ENCODE results near the gene KCNJ11. TPM values are rescaled to one million over a fixed set of nuclear protein-coding genes. Genes with fewer than 3 reads are reported as not detected.

Gene KCNJ11
- total RNA-seq, 1 experiment from 2014 or later, result 7.5 TPM

DNA sequence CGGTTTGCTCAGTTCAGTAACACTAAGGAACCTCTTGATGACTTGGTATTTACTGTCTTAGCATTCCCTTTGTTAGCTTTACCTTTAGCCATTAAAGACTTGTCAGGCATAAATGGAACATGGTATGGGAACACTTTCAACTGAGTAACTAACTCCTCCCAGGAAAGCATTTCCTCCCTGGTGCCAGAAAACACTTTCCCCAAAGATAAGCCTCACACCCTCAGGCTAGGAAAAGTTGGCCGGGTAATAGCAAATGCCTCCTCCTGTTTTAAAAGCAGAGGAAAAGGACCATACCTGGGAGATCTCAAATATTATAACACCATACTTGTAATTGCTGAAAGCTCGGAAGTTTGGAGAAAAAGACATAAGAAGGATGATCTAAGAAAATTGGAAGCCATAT lies 12.0 kb downstream of the KCNJ11 start:
- CTCF ChIA-PET, result no interaction called here
- no peaks in the 10 kb centered on the region for H3K4me1 ChIP-seq (ENCODE audit: control insufficient read depth in 1 of 2, insufficient read depth in 2 of 2, low read length in 2 of 2)
- no peak overlapping the region for H3K4me2 ChIP-seq (ENCODE audit: low read length)
- no peaks in the 10 kb centered on the region for H3K27me3 ChIP-seq (ENCODE audit: insufficient read depth, low read length)
- H4K20me1 ChIP-seq (ENCODE audit: insufficient read depth), result no peaks in the 10 kb centered on the region
- intact Hi-C loops (cut with micrococcal nuclease), result no loop called here
- no peak for TF ChIP-seq ZNF274 (IDR thresholded peaks at IDR 0.05; ENCODE audit: low read depth, low read length)
- TF ChIP-seq POLR2A (IDR thresholded peaks at IDR 0.05; ENCODE audit: borderline replicate concordance, extremely low read depth, insufficient read depth, insufficient read length), result no peak
- TF ChIP-seq FOSL1 (IDR thresholded peaks at IDR 0.05; ENCODE audit: low read depth), result no peak
- no peak for TF ChIP-seq JUND (IDR thresholded peaks at IDR 0.05)
- TF ChIP-seq EZH2 (IDR thresholded peaks at IDR 0.05), result no peak
- no peak for TF ChIP-seq CEBPB (IDR thresholded peaks at IDR 0.05; ENCODE audit: low read depth)
- TF ChIP-seq TCF7L2 (IDR thresholded peaks at IDR 0.05; ENCODE audit: borderline replicate concordance, extremely low read depth, insufficient read depth, insufficient read length), result no peak
- TF ChIP-seq, protein P1, sequence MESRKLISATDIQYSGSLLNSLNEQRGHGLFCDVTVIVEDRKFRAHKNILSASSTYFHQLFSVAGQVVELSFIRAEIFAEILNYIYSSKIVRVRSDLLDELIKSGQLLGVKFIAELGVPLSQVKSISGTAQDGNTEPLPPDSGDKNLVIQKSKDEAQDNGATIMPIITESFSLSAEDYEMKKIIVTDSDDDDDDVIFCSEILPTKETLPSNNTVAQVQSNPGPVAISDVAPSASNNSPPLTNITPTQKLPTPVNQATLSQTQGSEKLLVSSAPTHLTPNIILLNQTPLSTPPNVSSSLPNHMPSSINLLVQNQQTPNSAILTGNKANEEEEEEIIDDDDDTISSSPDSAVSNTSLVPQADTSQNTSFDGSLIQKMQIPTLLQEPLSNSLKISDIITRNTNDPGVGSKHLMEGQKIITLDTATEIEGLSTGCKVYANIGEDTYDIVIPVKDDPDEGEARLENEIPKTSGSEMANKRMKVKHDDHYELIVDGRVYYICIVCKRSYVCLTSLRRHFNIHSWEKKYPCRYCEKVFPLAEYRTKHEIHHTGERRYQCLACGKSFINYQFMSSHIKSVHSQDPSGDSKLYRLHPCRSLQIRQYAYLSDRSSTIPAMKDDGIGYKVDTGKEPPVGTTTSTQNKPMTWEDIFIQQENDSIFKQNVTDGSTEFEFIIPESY (IDR thresholded peaks at IDR 0.05; ENCODE audit: extremely low read depth, insufficient replicate concordance, low read length), result no peak
- TF ChIP-seq, protein P2, sequence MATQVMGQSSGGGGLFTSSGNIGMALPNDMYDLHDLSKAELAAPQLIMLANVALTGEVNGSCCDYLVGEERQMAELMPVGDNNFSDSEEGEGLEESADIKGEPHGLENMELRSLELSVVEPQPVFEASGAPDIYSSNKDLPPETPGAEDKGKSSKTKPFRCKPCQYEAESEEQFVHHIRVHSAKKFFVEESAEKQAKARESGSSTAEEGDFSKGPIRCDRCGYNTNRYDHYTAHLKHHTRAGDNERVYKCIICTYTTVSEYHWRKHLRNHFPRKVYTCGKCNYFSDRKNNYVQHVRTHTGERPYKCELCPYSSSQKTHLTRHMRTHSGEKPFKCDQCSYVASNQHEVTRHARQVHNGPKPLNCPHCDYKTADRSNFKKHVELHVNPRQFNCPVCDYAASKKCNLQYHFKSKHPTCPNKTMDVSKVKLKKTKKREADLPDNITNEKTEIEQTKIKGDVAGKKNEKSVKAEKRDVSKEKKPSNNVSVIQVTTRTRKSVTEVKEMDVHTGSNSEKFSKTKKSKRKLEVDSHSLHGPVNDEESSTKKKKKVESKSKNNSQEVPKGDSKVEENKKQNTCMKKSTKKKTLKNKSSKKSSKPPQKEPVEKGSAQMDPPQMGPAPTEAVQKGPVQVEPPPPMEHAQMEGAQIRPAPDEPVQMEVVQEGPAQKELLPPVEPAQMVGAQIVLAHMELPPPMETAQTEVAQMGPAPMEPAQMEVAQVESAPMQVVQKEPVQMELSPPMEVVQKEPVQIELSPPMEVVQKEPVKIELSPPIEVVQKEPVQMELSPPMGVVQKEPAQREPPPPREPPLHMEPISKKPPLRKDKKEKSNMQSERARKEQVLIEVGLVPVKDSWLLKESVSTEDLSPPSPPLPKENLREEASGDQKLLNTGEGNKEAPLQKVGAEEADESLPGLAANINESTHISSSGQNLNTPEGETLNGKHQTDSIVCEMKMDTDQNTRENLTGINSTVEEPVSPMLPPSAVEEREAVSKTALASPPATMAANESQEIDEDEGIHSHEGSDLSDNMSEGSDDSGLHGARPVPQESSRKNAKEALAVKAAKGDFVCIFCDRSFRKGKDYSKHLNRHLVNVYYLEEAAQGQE (IDR thresholded peaks at IDR 0.05; ENCODE audit: low read depth), result no peak
- TF ChIP-seq, protein P3, sequence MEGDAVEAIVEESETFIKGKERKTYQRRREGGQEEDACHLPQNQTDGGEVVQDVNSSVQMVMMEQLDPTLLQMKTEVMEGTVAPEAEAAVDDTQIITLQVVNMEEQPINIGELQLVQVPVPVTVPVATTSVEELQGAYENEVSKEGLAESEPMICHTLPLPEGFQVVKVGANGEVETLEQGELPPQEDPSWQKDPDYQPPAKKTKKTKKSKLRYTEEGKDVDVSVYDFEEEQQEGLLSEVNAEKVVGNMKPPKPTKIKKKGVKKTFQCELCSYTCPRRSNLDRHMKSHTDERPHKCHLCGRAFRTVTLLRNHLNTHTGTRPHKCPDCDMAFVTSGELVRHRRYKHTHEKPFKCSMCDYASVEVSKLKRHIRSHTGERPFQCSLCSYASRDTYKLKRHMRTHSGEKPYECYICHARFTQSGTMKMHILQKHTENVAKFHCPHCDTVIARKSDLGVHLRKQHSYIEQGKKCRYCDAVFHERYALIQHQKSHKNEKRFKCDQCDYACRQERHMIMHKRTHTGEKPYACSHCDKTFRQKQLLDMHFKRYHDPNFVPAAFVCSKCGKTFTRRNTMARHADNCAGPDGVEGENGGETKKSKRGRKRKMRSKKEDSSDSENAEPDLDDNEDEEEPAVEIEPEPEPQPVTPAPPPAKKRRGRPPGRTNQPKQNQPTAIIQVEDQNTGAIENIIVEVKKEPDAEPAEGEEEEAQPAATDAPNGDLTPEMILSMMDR (IDR thresholded peaks at IDR 0.05 in 2 of 3, conservative IDR thresholded peaks at IDR 0.05 in 1 of 3; ENCODE audit: borderline replicate concordance in 1 of 3, insufficient read depth in 1 of 3, low read depth in 2 of 3, low read length in 2 of 3), result no peak
- no peak for TF ChIP-seq YY1 (IDR thresholded peaks at IDR 0.05; ENCODE audit: extremely low read depth, insufficient replicate concordance, low read depth, low read length)
- TF ChIP-seq CBX3 (IDR thresholded peaks at IDR 0.05; ENCODE audit: low read depth), result no peak
- no peak for TF ChIP-seq EZH2phosphoT487 (IDR thresholded peaks at IDR 0.05; ENCODE audit: borderline replicate concordance)
- no peak for TF ChIP-seq SRF (IDR thresholded peaks at IDR 0.05; ENCODE audit: low read depth)
- TF ChIP-seq, protein P4, sequence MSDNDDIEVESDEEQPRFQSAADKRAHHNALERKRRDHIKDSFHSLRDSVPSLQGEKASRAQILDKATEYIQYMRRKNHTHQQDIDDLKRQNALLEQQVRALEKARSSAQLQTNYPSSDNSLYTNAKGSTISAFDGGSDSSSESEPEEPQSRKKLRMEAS (IDR thresholded peaks at IDR 0.05), result no peak
- no peak for TF ChIP-seq RAD21 (IDR thresholded peaks at IDR 0.05; ENCODE audit: low read depth)
- no peak for TF ChIP-seq SIN3A (IDR thresholded peaks at IDR 0.05; ENCODE audit: low read depth)
- TF ChIP-seq EGR1 (IDR thresholded peaks at IDR 0.05; ENCODE audit: low read depth), result no peak
- TF ChIP-seq, protein P5, sequence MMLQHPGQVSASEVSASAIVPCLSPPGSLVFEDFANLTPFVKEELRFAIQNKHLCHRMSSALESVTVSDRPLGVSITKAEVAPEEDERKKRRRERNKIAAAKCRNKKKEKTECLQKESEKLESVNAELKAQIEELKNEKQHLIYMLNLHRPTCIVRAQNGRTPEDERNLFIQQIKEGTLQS (IDR thresholded peaks at IDR 0.05), result no peak
- H2AFZ ChIP-seq (ENCODE audit: low read depth, low read length, poor library complexity, severe bottlenecking), result no peak overlapping the region
- RAD21 ChIA-PET (ENCODE audit: low non-redundant PET in 1 of 2, low total read pairs in 2 of 2, uncharacterized antibody in 2 of 2, unreplicated experiment in 2 of 2), result no interaction called here
- no TSS peak for BruUV-seq (replicated peaks)
- H3K27ac ChIP-seq (ENCODE audit: low read depth, low read length), result no peak overlapping the region
- 0 out of 4 replicates have a peak, but pooled peaks cover 0 to 3% of the 10 kb centered on the region in 2 experiments for H3K36me3 ChIP-seq (ENCODE audit: control insufficient read depth in 1 of 2, insufficient read depth in 2 of 2, low read length in 2 of 2)
- H3K79me2 ChIP-seq (ENCODE audit: insufficient read depth, low read length), result no peaks in the 10 kb centered on the region
- H3K9me3 ChIP-seq (ENCODE audit: control insufficient read depth in 1 of 2, insufficient read depth in 1 of 2, low read depth in 1 of 2, low read length in 2 of 2), result peaks cover 23 to 30% of the 10 kb centered on the region in 2 experiments; a peak in 3 of 4 replicates
- POLR2A ChIA-PET, result no interaction called here
- ATAC-seq (no peak), DNase-seq (ENCODE audit: low read depth, low spot score) (no peak)
- H3K4me3 ChIP-seq (replicated peaks in 1 of 2; ENCODE audit: low read depth in 1 of 2, low read length in 2 of 2), result no peak overlapping the region
- H3K9me2 ChIP-seq (ENCODE audit: insufficient read depth), result no peaks in the 10 kb centered on the region
- no peak overlapping the region for H3K9ac ChIP-seq (ENCODE audit: low read length)

Data from HCT116 (cell line).